HEK293 (cell line): ENCODE results near the gene GPR34.

Experiments used
- CTCF ChIA-PET: fragments of 350-600 bp; formaldehyde crosslinking; extraction: SDS; loops from one replicate; lab custom pipeline; 2021; ENCODE audit warnings: antibody characterized with exemption; lab: Yijun Ruan, JAX
- POLR2A ChIA-PET: fragments of 300-600 bp; formaldehyde crosslinking; extraction: SDS; loops from one replicate; lab custom pipeline; 2020; ENCODE audit warnings: antibody characterized with exemption, inconsistent platforms; lab: Yijun Ruan, JAX
- H3K27ac ChIP-seq: fragments of 200-500 bp; sonication (Bioruptor generic); 2 replicates; pipeline ENCODE4 v1.5.1; 2014; ENCODE audit warnings: low read depth, low read length, control low read depth, inconsistent platforms; ENCODE audit errors: extremely low read depth
- H3K36me3 ChIP-seq, 2 experiments: fragments of 200-500 bp in 1 of 2; sonication (Bioruptor generic) in 1 of 2; 1 replicate in 1 of 2; 2 replicates in 1 of 2; pipeline ENCODE4 v1.5.1; 2014 to 2017; ENCODE audit warnings: inconsistent platforms in 2 of 2, low read length in 2 of 2; ENCODE audit not compliant: control insufficient read depth in 2 of 2, insufficient read depth in 1 of 2
- H3K4me1 ChIP-seq: fragments of 200-500 bp; sonication (Bioruptor generic); 2 replicates; pipeline ENCODE4 v1.5.1; 2014; ENCODE audit warnings: mild to moderate bottlenecking, low read length, inconsistent platforms; ENCODE audit not compliant: control insufficient read depth, insufficient read depth
- H3K4me3 ChIP-seq: 2 replicates; pipeline ENCODE4 v1.5.1; 2011; ENCODE audit warnings: low read depth, mild to moderate bottlenecking, control low read depth, low read length, moderate library complexity
- H3K9me3 ChIP-seq: fragments of 200-500 bp; sonication (Bioruptor generic); 2 replicates; pipeline ENCODE4 v1.5.1; 2014; ENCODE audit warnings: low read depth, low read length, inconsistent platforms; ENCODE audit not compliant: control insufficient read depth, insufficient read depth
- BCL6B ChIP-seq: fragments of 450-650 bp; formaldehyde crosslinking; IDR thresholded peaks from 2 replicates; pipeline ENCODE4 v1.5.1; 2017; ENCODE audit warnings: missing biosample characterization, missing genetic modification characterization
- CTCF ChIP-seq: fragments of 450-650 bp; formaldehyde crosslinking; IDR thresholded peaks from 2 replicates; pipeline ENCODE4 v1.5.1; 2016; ENCODE audit warnings: missing biosample characterization, missing genetic modification characterization
- MZF1 ChIP-seq: fragments of 450-650 bp; formaldehyde crosslinking; IDR thresholded peaks from 2 replicates; pipeline ENCODE4 v1.5.1; 2017; ENCODE audit warnings: missing biosample characterization, missing genetic modification characterization, borderline replicate concordance
- ZBTB44 ChIP-seq: fragments of 450-650 bp; IDR thresholded peaks from 2 replicates; pipeline ENCODE4 v1.5.1; 2018; ENCODE audit warnings: missing biosample characterization, mild to moderate bottlenecking, missing genetic modification characterization
- ZFP37 ChIP-seq: fragments of 450-650 bp; formaldehyde crosslinking; IDR thresholded peaks from 2 replicates; pipeline ENCODE4 v1.5.1; 2016; ENCODE audit warnings: missing biosample characterization, missing genetic modification characterization
- ZNF114 ChIP-seq: fragments of 450-650 bp; formaldehyde crosslinking; IDR thresholded peaks from 2 replicates; pipeline ENCODE4 v1.5.0; 2017; ENCODE audit warnings: missing biosample characterization, missing genetic modification characterization
- ZNF580 ChIP-seq: fragments of 450-650 bp; formaldehyde crosslinking; IDR thresholded peaks from 2 replicates; pipeline ENCODE4 v1.5.1; 2016; ENCODE audit warnings: missing biosample characterization, missing genetic modification characterization
- ZNF610 ChIP-seq: fragments of 450-650 bp; formaldehyde crosslinking; IDR thresholded peaks from 2 replicates; pipeline ENCODE4 v1.5.1; 2016; ENCODE audit warnings: missing biosample characterization, missing genetic modification characterization, borderline replicate concordance
- ZNF768 ChIP-seq: fragments of 450-650 bp; formaldehyde crosslinking; IDR thresholded peaks from 2 replicates; pipeline ENCODE4 v1.5.1; 2018; ENCODE audit warnings: missing biosample characterization, mild to moderate bottlenecking, missing genetic modification characterization
- TF ChIP-seq, protein P1 (sequence below): fragments of 450-650 bp; formaldehyde crosslinking; optimal IDR thresholded peaks from 2 replicates; pipeline ENCODE3; 2016; ENCODE audit warnings: missing biosample characterization, mild to moderate bottlenecking, missing genetic modification characterization
- TF ChIP-seq, protein P2 (sequence below): sonication (generic); formaldehyde crosslinking; IDR thresholded peaks from 2 replicates; pipeline ENCODE4 v1.8.1; 2022; ENCODE audit warnings: mild to moderate bottlenecking, moderate library complexity, missing genetic modification reagents

GPR34 gene

DNA sequence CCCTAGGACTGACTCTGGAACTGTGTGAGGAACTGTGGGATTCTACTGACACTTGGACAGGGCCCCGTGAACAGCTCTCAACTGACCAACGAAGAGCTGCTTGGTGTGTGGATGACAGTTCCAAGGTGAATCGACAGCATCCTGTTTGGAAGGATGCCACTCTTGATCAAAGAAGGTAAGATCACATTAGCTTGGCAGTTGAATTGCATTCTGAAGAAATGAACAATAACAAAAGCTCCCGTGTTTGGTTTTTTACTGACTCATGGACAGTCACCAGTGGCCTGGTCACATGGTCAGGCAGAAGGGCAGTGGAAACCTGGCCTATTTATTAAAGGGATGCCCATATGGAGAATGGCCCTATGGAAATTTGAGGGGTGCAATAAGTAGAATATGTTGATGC, 33.1 kb upstream of the GPR34 start (continued):
- TF ChIP-seq BCL6B (tag by site-specific recombination), result no peak

GRCh38 chrX:41661366-41662095, 27.2 kb upstream of the GPR34 start:
- CTCF ChIA-PET, result interaction anchor here (0.9 kb wide), 1 partner anchor 31 kb away, joined by 3 read pairs; no protein-coding TSS in a partner anchor

More at GRCh38 chrX:41661366-41662095, 27.2 kb upstream of the GPR34 start:
- Histone ChIP-seq H3K9me3 (no peaks in the 10 kb centered on the region), H3K4me1 (no peaks in the 10 kb centered on the region), H3K27ac (no peak overlapping the region), H3K4me3 (no peak overlapping the region), H3K36me3 (peaks cover 11 to 30% of the 10 kb centered on the region in 2 experiments; a peak in 2 of 3 replicates)
- POLR2A ChIA-PET, result no interaction called here
- TF ChIP-seq CTCF (tag by site-specific recombination), result no peak
- no peak for TF ChIP-seq BCL6B (tag by site-specific recombination)
- TF ChIP-seq MZF1 (tag by site-specific recombination), result no peak
- TF ChIP-seq ZNF114, result no peak
- TF ChIP-seq ZNF610 (tag by site-specific recombination), result no peak
- no peak for TF ChIP-seq ZNF768 (tag by site-specific recombination)
- TF ChIP-seq ZNF580, result no peak
- TF ChIP-seq, protein P1, sequence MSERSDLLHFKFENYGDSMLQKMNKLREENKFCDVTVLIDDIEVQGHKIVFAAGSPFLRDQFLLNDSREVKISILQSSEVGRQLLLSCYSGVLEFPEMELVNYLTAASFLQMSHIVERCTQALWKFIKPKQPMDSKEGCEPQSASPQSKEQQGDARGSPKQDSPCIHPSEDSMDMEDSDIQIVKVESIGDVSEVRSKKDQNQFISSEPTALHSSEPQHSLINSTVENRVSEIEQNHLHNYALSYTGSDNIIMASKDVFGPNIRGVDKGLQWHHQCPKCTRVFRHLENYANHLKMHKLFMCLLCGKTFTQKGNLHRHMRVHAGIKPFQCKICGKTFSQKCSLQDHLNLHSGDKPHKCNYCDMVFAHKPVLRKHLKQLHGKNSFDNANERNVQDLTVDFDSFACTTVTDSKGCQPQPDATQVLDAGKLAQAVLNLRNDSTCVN (tag by site-specific recombination), result no peak
- TF ChIP-seq ZFP37, result no peak
- TF ChIP-seq, protein P2, sequence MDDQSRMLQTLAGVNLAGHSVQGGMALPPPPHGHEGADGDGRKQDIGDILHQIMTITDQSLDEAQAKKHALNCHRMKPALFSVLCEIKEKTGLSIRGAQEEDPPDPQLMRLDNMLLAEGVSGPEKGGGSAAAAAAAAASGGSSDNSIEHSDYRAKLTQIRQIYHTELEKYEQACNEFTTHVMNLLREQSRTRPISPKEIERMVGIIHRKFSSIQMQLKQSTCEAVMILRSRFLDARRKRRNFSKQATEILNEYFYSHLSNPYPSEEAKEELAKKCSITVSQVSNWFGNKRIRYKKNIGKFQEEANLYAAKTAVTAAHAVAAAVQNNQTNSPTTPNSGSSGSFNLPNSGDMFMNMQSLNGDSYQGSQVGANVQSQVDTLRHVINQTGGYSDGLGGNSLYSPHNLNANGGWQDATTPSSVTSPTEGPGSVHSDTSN (CRISPR knock-in tag), result no peak
- no peak for TF ChIP-seq ZBTB44 (tag by site-specific recombination)
